Prostate gland (tissue), 2 donors: Measurements from ENCODE around the gene CACNA2D1.

ENCODE experiments used
- POLR2A ChIP-seq: fragments of 450-650 bp; IDR thresholded peaks from one replicate; pipeline ENCODE4 v1.6.1; 2016; ENCODE audit warnings: antibody characterized with exemption, mild to moderate bottlenecking
- TF ChIP-seq, protein P1 (sequence below), 4 experiments: fragments of 200-600 bp in 2 of 4; fragments of 450-650 bp in 2 of 4; sonication (generic) in 2 of 4; IDR thresholded peaks; 1 replicate in 3 of 4; 2 replicates in 1 of 4; pipeline ENCODE4 v1.5.1; 2016 to 2019; ENCODE audit warnings: antibody characterized with exemption in 4 of 4, mild to moderate bottlenecking in 2 of 4, moderate library complexity in 2 of 4

DNA sequence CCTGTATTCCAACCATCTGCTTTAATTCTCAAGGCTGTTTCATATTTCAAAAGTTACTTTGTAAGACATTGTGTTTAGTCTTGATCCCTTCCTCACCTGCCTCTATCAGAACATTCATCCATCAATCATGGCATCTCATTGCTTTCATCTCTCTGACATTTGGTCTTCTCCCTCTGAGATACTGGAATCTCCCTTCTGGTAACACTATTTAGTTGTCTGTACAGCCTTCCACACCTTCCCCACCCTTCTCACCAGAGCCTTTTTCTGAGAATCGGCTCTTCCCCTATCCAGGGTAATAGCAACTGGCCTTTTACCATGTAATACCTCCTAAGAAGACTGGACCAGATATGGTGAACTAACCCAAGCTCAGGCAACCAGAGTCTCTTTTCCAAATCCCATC lies 10.1 kb downstream of the CACNA2D1 start:
- no peak for TF ChIP-seq POLR2A
- TF ChIP-seq, protein P1, sequence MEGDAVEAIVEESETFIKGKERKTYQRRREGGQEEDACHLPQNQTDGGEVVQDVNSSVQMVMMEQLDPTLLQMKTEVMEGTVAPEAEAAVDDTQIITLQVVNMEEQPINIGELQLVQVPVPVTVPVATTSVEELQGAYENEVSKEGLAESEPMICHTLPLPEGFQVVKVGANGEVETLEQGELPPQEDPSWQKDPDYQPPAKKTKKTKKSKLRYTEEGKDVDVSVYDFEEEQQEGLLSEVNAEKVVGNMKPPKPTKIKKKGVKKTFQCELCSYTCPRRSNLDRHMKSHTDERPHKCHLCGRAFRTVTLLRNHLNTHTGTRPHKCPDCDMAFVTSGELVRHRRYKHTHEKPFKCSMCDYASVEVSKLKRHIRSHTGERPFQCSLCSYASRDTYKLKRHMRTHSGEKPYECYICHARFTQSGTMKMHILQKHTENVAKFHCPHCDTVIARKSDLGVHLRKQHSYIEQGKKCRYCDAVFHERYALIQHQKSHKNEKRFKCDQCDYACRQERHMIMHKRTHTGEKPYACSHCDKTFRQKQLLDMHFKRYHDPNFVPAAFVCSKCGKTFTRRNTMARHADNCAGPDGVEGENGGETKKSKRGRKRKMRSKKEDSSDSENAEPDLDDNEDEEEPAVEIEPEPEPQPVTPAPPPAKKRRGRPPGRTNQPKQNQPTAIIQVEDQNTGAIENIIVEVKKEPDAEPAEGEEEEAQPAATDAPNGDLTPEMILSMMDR (IDR thresholded peaks at IDR 0.05), result no peak
